AG09309 (cell line): ENCODE data around the gene ARFGEF2.

Experiments used
- DNase-seq: peaks from one replicate; pipeline ENCODE4 v3.0.0-alpha.2; 2010; ENCODE audit warnings: low read depth
- H3K4me3 ChIP-seq: 2 replicates; pipeline ENCODE4 v1.5.1; 2011; ENCODE audit warnings: mild to moderate bottlenecking, low read depth, low read length, moderate library complexity; ENCODE audit not compliant: control insufficient read depth
- TF ChIP-seq, protein P1 (sequence below): IDR thresholded peaks from 2 replicates; pipeline ENCODE4 v1.5.1; 2011; ENCODE audit warnings: mild to moderate bottlenecking, low read depth, low read length, inconsistent platforms; ENCODE audit not compliant: insufficient read depth, control insufficient read depth; ENCODE audit errors: missing control alignments

Gene ARFGEF2

DNA sequence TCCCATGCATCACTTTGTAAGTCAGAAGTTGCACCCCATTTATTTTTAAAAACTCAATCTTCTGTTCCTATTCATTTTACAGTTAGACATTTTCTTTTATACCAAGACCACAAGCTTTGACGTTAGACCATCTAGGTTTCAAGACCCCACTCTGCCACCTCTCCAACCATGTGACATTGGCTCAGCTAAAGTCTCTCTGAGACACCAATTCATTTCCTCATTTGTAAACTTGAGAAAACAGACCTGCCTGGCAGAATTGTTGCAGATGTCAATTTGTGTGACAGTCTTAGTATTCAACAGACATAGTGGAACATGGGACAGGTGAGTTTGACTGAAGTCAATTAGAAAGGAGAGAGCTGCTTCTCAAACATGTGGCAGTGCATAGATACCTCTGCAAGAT lies 69.0 kb downstream of the ARFGEF2 start:
- TF ChIP-seq, protein P1, sequence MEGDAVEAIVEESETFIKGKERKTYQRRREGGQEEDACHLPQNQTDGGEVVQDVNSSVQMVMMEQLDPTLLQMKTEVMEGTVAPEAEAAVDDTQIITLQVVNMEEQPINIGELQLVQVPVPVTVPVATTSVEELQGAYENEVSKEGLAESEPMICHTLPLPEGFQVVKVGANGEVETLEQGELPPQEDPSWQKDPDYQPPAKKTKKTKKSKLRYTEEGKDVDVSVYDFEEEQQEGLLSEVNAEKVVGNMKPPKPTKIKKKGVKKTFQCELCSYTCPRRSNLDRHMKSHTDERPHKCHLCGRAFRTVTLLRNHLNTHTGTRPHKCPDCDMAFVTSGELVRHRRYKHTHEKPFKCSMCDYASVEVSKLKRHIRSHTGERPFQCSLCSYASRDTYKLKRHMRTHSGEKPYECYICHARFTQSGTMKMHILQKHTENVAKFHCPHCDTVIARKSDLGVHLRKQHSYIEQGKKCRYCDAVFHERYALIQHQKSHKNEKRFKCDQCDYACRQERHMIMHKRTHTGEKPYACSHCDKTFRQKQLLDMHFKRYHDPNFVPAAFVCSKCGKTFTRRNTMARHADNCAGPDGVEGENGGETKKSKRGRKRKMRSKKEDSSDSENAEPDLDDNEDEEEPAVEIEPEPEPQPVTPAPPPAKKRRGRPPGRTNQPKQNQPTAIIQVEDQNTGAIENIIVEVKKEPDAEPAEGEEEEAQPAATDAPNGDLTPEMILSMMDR: no peak
- DNase-seq: no peak
- H3K4me3 ChIP-seq: no peak overlapping the region

DNA sequence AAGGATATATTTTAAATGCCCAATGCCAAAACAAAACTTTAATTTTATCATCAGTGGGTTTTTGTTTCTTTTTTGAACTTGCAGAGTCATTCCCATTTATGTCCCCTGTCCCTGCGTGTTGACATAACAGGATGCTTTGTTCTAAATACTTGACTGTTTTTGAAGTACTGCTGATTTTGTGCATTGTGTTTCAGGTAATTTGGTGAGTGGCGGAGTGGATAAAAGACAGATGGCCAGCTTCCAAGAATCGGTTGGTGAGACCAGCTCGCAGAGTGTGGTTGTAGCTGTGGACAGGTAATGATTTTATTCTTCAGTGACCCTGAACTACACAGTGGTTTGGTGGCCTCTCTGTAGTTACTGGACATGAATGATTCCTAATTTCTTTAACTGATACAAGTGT lies 74.1 kb downstream of the ARFGEF2 start:
- TF ChIP-seq, protein P1: no peak
- no peak overlapping the region for H3K4me3 ChIP-seq
- DNase-seq: no peak

DNA sequence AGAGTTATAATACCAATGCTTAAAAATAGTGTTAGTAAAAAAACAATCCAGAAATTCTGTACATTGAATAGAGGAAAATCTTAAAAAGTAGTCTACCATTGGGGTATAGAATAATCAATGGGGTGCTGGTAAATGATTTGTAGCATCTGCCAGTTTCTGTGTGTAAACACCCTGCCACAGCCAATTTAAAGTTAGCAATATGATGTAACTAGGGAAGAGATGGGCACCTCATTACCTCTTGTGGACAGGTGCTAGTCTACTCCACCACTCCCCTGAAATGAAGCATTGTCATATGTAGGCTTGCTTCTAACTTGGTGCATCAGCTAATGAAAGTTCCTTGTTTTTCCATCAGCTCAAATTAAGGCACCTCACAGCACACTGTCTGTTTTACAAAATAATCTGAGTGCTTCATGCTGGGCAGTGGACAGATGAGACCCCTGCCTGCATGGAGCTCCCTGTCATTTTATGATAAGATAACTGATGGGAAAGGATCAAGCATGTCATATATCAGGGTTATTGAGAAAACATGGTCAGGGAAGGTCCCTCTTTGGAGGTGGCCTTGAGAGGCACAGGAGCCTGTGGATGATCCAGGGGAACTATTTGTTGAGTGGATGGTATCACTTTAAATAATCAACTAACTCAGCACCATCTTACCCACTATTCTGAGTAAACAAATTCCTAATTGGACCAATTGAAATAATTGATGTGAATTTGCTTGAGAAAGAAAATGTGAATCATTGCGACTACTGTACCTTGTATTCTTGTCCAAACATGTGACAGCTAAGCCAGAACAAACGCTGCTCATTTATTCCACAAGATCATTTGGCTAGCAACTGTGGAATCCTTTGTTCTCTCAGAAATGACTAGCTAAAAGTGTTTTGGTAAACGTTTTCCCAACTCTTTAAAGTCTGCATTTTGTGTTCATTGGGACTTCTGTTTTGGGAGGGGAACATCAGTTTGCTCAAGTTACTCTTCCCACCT lies 78.7 kb downstream of the ARFGEF2 start:
- DNase-seq: no peak
- no peak overlapping the region for H3K4me3 ChIP-seq
- TF ChIP-seq, protein P1: no peak

DNA sequence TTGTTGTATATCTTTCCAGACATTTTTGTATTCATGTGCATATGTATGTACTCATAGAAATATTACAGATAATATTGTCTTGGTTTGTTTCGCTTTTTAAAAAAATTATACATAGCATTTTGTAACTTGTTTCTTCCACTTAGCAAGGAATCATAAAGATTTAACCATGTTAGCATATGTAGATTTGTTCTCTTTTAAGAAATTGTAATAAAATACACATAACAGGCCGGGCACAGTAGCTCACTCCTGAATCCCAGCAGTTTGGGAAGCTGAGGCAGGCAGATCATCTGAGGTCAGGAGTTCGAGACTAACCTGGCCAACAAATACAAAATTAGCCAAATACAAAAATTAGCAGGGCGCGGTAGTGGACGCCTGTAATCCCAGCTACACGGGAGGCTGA lies 80.2 kb downstream of the ARFGEF2 start:
- TF ChIP-seq, protein P1: no peak
- no peak overlapping the region for H3K4me3 ChIP-seq
- DNase-seq: no peak

DNA sequence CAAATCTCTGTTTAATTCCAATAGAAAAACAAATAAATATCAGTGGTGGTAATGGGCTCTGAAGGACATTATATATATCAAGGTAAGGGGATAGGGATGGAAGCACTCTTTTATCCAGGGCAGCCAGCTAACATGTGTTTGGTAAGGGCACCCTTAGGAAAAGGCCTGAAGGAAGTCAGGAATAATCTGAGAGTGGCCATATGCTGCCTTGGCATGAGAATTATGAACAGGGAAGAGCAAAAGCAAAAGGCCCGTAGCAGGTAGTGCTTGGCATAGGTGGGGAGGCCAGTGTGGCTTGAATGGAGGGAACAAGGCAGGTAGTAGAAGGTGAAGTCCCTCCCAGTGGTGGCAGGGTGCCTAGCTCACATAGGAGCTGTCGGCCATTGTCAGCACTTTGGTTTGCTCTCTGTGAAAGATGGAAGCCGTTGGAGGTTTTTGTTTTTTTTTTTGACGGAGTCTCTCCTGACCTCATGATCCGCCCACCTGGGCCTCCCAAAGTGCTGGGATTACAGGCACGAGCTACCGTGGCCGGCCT lies 85.0 kb downstream of the ARFGEF2 start:
- no peak for DNase-seq
- TF ChIP-seq, protein P1: no peak
- no peak overlapping the region for H3K4me3 ChIP-seq

DNA sequence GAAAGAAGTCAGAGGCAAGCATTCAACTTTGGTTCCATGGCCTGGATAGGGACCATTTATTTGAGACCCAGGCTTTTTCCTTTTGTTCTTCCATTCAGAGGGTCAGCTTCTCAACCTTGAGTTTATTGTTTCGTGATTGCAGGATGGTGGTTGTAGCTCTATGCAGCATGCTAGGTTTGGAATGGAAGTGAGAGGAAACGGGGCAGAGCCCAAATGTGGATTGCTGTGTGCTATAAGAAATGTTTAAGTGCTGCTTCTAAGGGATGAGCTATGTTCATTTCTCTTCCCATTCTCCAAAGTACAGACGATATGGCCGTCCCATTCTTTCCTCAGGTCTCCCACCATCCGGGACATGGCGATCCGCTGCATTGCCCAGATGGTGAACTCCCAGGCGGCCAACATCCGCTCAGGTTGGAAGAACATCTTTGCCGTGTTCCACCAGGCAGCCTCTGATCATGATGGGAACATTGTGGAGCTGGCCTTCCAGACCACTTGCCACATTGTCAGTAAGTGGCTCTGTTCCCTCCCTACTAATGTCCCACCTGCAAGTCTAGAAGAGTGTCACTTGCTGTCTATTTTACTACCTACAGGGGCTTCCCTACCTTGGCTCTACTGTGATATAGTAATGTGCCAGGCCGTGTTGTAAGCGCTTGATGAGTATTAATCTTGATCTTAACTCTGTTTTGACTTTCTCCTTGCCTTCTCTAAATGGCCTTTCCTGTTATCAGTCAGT lies 88.6 kb downstream of the ARFGEF2 start:
- no peak overlapping the region for H3K4me3 ChIP-seq
- TF ChIP-seq, protein P1: no peak
- DNase-seq: no peak
